T-helper 9 cell (primary cell): Measurements from ENCODE around the gene TGIF2LY.
"Not testable (repeated sequence)": the region's sequence is repeated elsewhere in the genome, so short reads cannot be mapped to it uniquely, and the experiment has no call there.

Experiments
- DNase-seq: peaks from one replicate; pipeline ENCODE4 v3.0.0-alpha.2; 2020
- total RNA-seq, 2 donors: gene quantifications; one replicate each; lab custom pipeline; 2026; lab: John Stamatoyannopoulos, UW

TGIF2LY gene
- total RNA-seq: 0 reads per million in 2 donors

- DNase-seq: not testable (repeated sequence)
Observed at GRCh38 chrY:3578767-3579166, at the start of gene TGIF2LY. TSS of gene TGIF2LY (plus strand) at chrY:3579067. CDS start at chrY:3579245, 178 bp downstream.
